ENCODE results near the gene TMEM120B. TPM values are rescaled to one million over a fixed set of nuclear protein-coding genes. Genes with fewer than 3 reads are reported as not detected.
A peak's percentile ranks its signal among the peaks of the same experiment; 100 is the strongest.

The TMEM120B gene
- total RNA-seq, 1 experiment from 2014 or later: 18.5 TPM

- Histone ChIP-seq H4K20me1 (ENCODE audit: low read length) (no peaks in the 10 kb centered on the region), H3K4me2 (ENCODE audit: low read length) (peak overlapping the region; percentile 93), H3K9me3 (ENCODE audit: low read length) (no peaks in the 10 kb centered on the region), H3F3A (ENCODE audit: low read length, unreplicated experiment) (no peaks in the 10 kb centered on the region), H2AFZ (ENCODE audit: low read length) (no peak overlapping the region), H3K4me3 (ENCODE audit: low read length) (peak overlapping the region; percentile 67), H3K36me3 (ENCODE audit: low read depth, low read length) (no peaks in the 10 kb centered on the region), H3K79me2 (ENCODE audit: low read length) (peaks cover 73% of the 10 kb centered on the region), H3K4me1 (ENCODE audit: insufficient read depth, low read length) (peaks cover 60% of the 10 kb centered on the region), H3K9me2 (replicated peaks; ENCODE audit: low read length) (no peaks in the 10 kb centered on the region), H3K27me3 (ENCODE audit: low read length) (no peaks in the 10 kb centered on the region), H3K9ac (ENCODE audit: low read length) (peak overlapping the region; percentile 99), H3K27ac (ENCODE audit: low read length) (peak overlapping the region; percentile 99)
- POLR2A ChIA-PET (ENCODE audit: unreplicated experiment): interaction anchor here (0.5 to 0.7 kb wide), 3 partner anchors 12 to 113 kb away, joined by 3 to 5 read pairs (median 4); no protein-coding TSS in a partner anchor
- TF ChIP-seq EZH2 (IDR thresholded peaks at IDR 0.05; ENCODE audit: low read length, unreplicated experiment) (no peak), EZH2phosphoT487 (IDR thresholded peaks at IDR 0.05; ENCODE audit: borderline replicate concordance, low read length) (no peak)
- TF ChIP-seq, protein P1, sequence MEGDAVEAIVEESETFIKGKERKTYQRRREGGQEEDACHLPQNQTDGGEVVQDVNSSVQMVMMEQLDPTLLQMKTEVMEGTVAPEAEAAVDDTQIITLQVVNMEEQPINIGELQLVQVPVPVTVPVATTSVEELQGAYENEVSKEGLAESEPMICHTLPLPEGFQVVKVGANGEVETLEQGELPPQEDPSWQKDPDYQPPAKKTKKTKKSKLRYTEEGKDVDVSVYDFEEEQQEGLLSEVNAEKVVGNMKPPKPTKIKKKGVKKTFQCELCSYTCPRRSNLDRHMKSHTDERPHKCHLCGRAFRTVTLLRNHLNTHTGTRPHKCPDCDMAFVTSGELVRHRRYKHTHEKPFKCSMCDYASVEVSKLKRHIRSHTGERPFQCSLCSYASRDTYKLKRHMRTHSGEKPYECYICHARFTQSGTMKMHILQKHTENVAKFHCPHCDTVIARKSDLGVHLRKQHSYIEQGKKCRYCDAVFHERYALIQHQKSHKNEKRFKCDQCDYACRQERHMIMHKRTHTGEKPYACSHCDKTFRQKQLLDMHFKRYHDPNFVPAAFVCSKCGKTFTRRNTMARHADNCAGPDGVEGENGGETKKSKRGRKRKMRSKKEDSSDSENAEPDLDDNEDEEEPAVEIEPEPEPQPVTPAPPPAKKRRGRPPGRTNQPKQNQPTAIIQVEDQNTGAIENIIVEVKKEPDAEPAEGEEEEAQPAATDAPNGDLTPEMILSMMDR (conservative IDR thresholded peaks at IDR 0.05; ENCODE audit: low read depth, low read length): no peak
- intact Hi-C loops (cut with micrococcal nuclease): loop anchor here (10.0 kb wide), 1 partner anchor 225 kb away; the partner anchor contains the start of gene BCL7A
- CTCF ChIA-PET: no interaction called here
- ATAC-seq: peak; percentile 19
- DNase-seq: peak; percentile 93
- no TSS peak for BruUV-seq (replicated peaks)
Measured at GRCh38 chr12:121799842-121800693, 87.5 kb downstream of the TMEM120B start.

DNA sequence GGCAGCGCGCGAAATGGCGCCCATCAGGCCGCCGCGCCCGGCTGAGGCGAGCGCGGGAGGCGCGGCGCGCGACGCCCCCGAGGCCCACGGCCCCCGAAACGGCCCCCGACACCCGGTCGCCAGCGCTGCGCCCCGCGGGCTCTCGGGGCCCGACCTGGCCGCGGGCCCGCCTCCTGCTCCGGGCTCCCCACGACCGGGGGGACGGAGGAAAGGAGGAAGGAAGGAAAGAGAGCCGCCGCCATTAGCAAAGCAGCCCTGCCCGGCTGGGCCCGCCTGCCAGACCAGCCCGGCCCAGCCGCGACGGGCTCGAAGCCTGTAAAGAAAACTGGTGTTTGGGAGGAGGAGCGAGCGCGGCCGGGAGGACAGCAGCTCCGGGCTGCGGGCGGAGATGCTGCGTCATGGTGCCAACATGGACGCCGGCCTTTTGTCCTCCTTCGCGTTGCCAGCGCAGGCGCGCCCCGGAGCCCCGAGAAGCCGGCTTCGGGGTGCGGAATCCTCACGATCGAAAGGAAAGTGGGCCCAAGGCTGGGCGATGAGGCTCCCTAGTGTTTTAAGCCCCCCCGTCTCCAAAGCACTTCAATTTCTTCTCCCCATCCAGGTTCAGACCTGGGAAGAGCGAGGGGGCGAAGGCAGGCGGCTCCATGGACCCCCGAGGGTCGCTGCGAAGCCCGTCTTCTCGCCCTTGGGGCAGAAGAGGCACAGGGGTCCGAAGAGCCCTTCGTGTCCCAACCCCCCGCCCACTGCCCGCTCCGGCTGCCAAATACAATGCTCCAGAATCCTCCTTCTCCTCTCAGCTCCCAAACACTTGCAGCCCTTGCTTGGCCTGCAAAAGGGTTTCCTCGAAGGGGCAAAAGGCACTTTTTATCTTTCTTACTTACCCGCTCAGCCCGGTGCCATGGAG, 88.4 kb downstream of the TMEM120B start:
- CTCF ChIA-PET: interaction anchor here (1.1 kb wide), 1 partner anchor 11 kb away, joined by 5 read pairs; no protein-coding TSS in a partner anchor
- Histone ChIP-seq H3K9me3 (ENCODE audit: low read length) (no peaks in the 10 kb centered on the region), H3K36me3 (ENCODE audit: low read depth, low read length) (no peaks in the 10 kb centered on the region), H3K27me3 (ENCODE audit: low read length) (no peaks in the 10 kb centered on the region), H3K9me2 (replicated peaks; ENCODE audit: low read length) (no peaks in the 10 kb centered on the region), H3K4me3 (ENCODE audit: low read length) (peak overlapping the region; percentile 80), H3K79me2 (ENCODE audit: low read length) (peaks cover 80% of the 10 kb centered on the region), H4K20me1 (ENCODE audit: low read length) (no peaks in the 10 kb centered on the region), H3K4me2 (ENCODE audit: low read length) (peak overlapping the region; percentile 93), H3K9ac (ENCODE audit: low read length) (peak overlapping the region; percentile 99), H2AFZ (ENCODE audit: low read length) (peak overlapping the region; percentile 20; the same call in 1 of the 2 replicates), H3F3A (ENCODE audit: low read length, unreplicated experiment) (no peaks in the 10 kb centered on the region), H3K4me1 (ENCODE audit: insufficient read depth, low read length) (peaks cover 55% of the 10 kb centered on the region), H3K27ac (ENCODE audit: low read length) (peak overlapping the region; percentile 99)
- BruUV-seq (replicated peaks): TSS peak; percentile 40
- TF ChIP-seq, protein P1 (conservative IDR thresholded peaks at IDR 0.05; ENCODE audit: low read depth, low read length): no peak
- TF ChIP-seq EZH2phosphoT487 (IDR thresholded peaks at IDR 0.05; ENCODE audit: borderline replicate concordance, low read length): no peak
- no peak for TF ChIP-seq EZH2 (IDR thresholded peaks at IDR 0.05; ENCODE audit: low read length, unreplicated experiment)
- DNase-seq: peak; percentile 71
- intact Hi-C loops (cut with micrococcal nuclease): no loop called here
- POLR2A ChIA-PET (ENCODE audit: unreplicated experiment): interaction anchor here (0.6 to 1.2 kb wide), 4 partner anchors 9 to 92 kb away, joined by 4 to 24 read pairs (median 4); no protein-coding TSS in a partner anchor
- ATAC-seq: 0 out of 2 replicates have a peak, but pooled peaks have one; percentile 0
